Neutrophil (primary cell): ENCODE measurements around the gene PRPF8.
A peak's percentile ranks its signal among the peaks of the same experiment; 100 is the strongest.
"Not testable (repeated sequence)": the region's sequence is repeated elsewhere in the genome, so short reads cannot be mapped to it uniquely, and the experiment has no call there.

Experiments
- H3K27ac ChIP-seq: fragments of 200-600 bp; sonication (generic); 2 replicates; pipeline ENCODE4 v1.5.1; 2016; ENCODE audit warnings: mild to moderate bottlenecking, moderate library complexity
- H3K27me3 ChIP-seq: fragments of 200-600 bp; sonication (generic); 2 replicates; pipeline ENCODE4 v1.6.0; 2016; ENCODE audit warnings: mild to moderate bottlenecking
- H3K36me3 ChIP-seq: fragments of 200-600 bp; sonication (generic); 2 replicates; pipeline ENCODE4 v1.5.1; 2017
- H3K4me1 ChIP-seq, 2 experiments: fragments of 200-600 bp in 1 of 2; sonication (generic) in 1 of 2; 1 replicate in 1 of 2; 2 replicates in 1 of 2; pipeline versions ENCODE4 v1.5.1 to v1.6.1; 2013 to 2016; ENCODE audit warnings: low read depth in 1 of 2, low read length in 1 of 2, mild to moderate bottlenecking in 1 of 2, moderate library complexity in 1 of 2; ENCODE audit not compliant: control insufficient read depth in 1 of 2, insufficient read depth in 1 of 2
- H3K4me3 ChIP-seq, 2 experiments: fragments of 200-600 bp in 1 of 2; sonication (generic) in 1 of 2; 1 replicate in 1 of 2; 2 replicates in 1 of 2; pipeline ENCODE4 v1.5.1; 2013 to 2016; ENCODE audit warnings: low read depth in 1 of 2, low read length in 1 of 2, mild to moderate bottlenecking in 1 of 2, moderate library complexity in 1 of 2
- H3K9me3 ChIP-seq: fragments of 200-600 bp; sonication (generic); 2 replicates; pipeline ENCODE4 v1.5.1; 2016
- CTCF ChIP-seq: fragments of 200-600 bp; sonication (generic); IDR thresholded peaks from 2 replicates; pipeline ENCODE4 v1.5.1; 2016; ENCODE audit warnings: antibody characterized with exemption

The PRPF8 gene

GRCh38 chr17:1711804-1712203 is 27.1 kb upstream of the PRPF8 start:
- peaks cover 22% of the 10 kb centered on the region for H3K36me3 ChIP-seq
- TF ChIP-seq CTCF, result no peak
- H3K27ac ChIP-seq, result no peak overlapping the region
- H3K27me3 ChIP-seq, result peaks cover 76% of the 10 kb centered on the region
- H3K9me3 ChIP-seq, result no peaks in the 10 kb centered on the region
- H3K4me3 ChIP-seq, result no peak overlapping the region
- H3K4me1 ChIP-seq, result peaks cover 40 to 50% of the 10 kb centered on the region in 2 experiments

GRCh38 chr17:1710807-1711553 is 26.3 kb upstream of the PRPF8 start:
- TF ChIP-seq CTCF, result no peak
- H3K27ac ChIP-seq, result no peak overlapping the region
- peaks cover 22% of the 10 kb centered on the region for H3K36me3 ChIP-seq
- peak overlapping the region; percentile 58 to 62 for H3K4me3 ChIP-seq
- peaks cover 37 to 46% of the 10 kb centered on the region in 2 experiments for H3K4me1 ChIP-seq
- H3K9me3 ChIP-seq, result no peaks in the 10 kb centered on the region
- H3K27me3 ChIP-seq, result peaks cover 85% of the 10 kb centered on the region

- Histone ChIP-seq H3K4me3 (peak within 1 kb of the TSS; percentile 58 to 62), H3K27ac (no peak within 1 kb of the TSS), H3K9me3 (no peaks in the 10 kb centered on the region), H3K36me3 (peaks cover 22% of the 10 kb centered on the region), H3K4me1 (peaks cover 35 to 43% of the 10 kb centered on the region in 2 experiments), H3K27me3 (peaks cover 87% of the 10 kb centered on the region)
- no peak for TF ChIP-seq CTCF
Measured at GRCh38 chr17:1709971-1710806, 25.5 kb upstream of the PRPF8 start, which contains the start of gene TLCD2. Gene TLCD2 (minus strand): TSS chr17:1710377. CDS start chr17:1710242, 135 bp downstream.

GRCh38 chr17:1709403-1709951 is 24.8 kb upstream of the PRPF8 start:
- peaks cover 87% of the 10 kb centered on the region for H3K27me3 ChIP-seq

GRCh38 chr17:1708791-1709346 is 24.2 kb upstream of the PRPF8 start:
- not testable (repeated sequence) for H3K27ac ChIP-seq
- peaks cover 84% of the 10 kb centered on the region for H3K27me3 ChIP-seq

More at GRCh38 chr17:1709403-1709951, 24.8 kb upstream of the PRPF8 start:
- peaks cover 22% of the 10 kb centered on the region for H3K36me3 ChIP-seq
- no peak overlapping the region for H3K27ac ChIP-seq
- no peak for TF ChIP-seq CTCF
- H3K4me3 ChIP-seq, result peak overlapping the region; percentile 58 to 62
- peaks cover 28 to 35% of the 10 kb centered on the region in 2 experiments for H3K4me1 ChIP-seq
- no peaks in the 10 kb centered on the region for H3K9me3 ChIP-seq

More at GRCh38 chr17:1708791-1709346, 24.2 kb upstream of the PRPF8 start:
- Histone ChIP-seq H3K36me3 (peaks cover 22% of the 10 kb centered on the region), H3K4me1 (peaks cover 22 to 29% of the 10 kb centered on the region in 2 experiments), H3K4me3 (peak overlapping the region in 1 of 2 experiments; percentile 28)
- H3K9me3 ChIP-seq, result not testable (repeated sequence)
